ENCODE results near the gene SLC27A1.
"Not testable (repeated sequence)": the region's sequence is repeated elsewhere in the genome, so short reads cannot be mapped to it uniquely, and the experiment has no call there.

SLC27A1 gene

GRCh38 chr19:17457616-17458015 is 12.7 kb upstream of the SLC27A1 start:
- no peak for DNase-seq

- DNase-seq = no peak
These were observed 11.4 kb upstream of the SLC27A1 start for GRCh38 chr19:17458970-17459369.

DNA sequence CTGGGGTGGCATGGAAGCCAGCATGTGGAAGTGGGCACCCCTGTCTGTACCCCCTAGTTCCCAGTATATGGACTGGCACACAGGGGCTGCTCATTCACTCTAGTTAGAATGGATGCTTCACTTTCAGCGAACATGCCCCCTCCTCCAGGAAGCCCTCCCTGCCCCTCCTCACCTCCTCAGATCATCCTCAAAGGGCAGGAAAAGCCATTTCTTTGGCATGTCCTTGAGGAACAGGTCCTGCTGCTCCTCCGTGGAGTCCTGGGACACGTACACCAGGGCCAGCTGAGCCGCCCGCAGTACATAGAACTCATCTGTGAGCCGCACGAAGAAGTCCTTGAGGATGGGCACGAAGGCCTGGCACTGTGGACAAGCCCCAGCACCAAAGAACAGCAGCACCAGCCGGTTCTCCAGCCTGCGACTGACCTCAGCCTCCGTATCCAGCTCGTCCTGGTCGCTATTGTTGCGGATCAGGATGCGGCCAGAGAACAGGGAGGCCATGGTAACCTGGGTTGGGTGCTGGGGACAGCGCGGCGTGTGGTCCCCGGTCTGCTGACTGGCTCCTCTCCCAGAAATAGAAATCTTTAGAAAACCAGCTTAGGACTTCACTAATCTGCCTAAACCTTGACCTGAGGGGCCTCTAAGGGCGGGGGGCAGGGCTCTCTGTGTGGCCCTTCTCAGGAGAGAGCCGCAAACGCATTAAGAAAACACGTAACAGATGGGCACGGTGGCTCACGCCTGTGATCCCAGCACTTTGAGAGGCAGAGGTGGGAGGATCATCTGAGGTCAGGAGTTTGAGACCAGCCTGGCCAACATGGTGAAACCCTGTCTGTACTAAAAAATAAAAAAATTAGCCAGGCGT is 9.7 kb upstream of the SLC27A1 start, which contains the start of gene NXNL1:
Gene NXNL1 (minus strand): TSS at position 555 of the 859 bp plus-strand sequence. CDS start 57 bp downstream, at position 498.
- DNase-seq = no peak

DNA sequence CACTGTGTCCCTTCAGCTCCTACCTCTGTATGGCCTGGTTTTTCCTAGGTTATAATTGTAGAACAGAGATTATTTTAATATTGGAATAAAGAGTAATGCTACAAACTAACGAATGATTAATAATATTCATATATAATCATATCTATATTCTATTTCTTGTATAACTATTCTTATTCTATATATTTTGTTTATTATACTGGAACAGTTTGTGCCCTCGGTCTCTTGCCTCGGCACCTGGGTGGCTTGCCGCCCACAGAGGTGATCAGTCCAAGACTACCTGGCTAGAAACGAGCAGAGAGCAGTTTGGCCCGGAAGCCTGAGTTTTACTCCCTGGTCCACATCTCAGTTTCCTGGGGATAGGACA is 3.9 kb upstream of the SLC27A1 start:
- no peak for DNase-seq

DNA sequence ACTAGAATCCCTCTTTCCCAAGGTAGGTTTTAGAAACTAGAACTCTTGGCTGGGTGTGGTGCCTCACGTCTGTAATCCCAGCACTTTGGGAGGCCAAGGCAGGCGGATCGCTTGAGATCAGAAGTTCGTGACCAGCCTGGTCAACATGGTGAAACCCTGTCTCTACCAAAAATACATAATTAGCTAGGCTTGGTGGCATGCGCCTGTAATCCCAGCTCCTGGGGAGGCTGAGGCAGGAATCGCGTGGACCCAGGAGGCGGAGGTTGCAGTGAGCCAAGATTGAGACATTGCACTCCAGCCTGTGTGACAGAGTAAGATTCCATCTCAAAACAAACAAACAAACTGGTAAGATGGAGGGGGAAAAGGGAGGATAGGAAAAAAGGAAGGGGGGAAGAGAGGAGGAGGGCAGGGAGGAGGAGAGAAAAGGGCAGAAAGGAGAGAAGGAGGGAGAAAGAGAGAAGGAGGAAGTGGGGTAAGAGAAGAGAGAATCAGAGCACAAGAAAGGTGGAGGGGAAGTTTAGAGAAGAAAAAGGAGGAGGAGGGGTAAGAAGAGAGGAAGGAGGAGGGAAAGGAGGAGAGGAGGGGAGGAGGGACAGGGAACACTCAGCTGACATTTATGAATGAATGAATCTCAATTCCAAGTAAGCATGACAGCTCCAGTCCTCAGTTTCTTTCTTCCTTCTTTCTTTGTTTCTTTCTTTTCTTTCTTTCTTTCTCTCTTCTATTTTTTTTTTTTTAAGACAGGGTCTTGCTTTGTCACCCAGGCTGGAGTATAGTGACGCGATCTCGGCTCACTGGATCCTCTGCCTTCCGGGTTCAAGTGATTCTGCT is 2.6 kb upstream of the SLC27A1 start:
- DNase-seq = no peak

DNA sequence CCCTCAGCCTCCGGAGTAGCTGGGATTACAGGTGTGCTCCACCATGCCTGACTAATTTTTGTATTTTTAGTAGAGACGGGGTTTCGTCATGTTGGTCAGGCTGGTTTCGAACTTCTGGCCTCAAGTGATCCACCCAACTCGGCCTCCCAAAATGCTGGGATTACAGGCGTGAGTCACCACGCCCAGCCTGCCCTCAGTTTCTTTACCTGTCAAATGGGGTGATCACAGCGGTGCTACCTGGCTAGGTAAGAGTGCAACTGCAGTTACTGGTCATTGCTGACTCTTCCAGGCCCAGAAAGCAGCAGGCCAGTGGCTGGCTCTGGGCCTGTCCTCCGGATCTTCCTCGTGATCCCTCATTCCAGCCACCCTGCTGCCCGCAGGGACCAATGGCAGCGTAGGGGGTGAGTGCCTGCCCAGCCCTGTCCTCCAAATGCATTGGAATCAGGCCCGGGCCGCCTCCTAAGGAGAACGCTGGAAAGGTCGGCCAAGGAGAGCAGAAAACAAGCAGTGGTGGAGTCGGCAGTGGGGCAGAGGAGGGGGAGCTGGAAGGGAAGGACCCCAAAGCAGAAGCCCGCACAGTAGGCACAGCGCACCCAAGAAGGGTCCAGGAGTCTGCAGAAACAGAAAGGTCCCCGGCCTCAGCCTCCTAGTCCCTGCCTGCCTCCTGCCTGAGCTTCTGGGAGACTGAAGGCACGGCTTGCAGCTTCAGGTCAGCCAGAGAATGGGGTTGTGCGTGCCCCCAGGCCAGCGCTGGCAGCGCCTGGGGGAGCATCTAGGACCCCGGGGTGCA is 1.8 kb upstream of the SLC27A1 start:
- no peak for DNase-seq

- no peak for DNase-seq
These were observed 1.2 kb upstream of the SLC27A1 start for GRCh38 chr19:17469092-17469480.

DNA sequence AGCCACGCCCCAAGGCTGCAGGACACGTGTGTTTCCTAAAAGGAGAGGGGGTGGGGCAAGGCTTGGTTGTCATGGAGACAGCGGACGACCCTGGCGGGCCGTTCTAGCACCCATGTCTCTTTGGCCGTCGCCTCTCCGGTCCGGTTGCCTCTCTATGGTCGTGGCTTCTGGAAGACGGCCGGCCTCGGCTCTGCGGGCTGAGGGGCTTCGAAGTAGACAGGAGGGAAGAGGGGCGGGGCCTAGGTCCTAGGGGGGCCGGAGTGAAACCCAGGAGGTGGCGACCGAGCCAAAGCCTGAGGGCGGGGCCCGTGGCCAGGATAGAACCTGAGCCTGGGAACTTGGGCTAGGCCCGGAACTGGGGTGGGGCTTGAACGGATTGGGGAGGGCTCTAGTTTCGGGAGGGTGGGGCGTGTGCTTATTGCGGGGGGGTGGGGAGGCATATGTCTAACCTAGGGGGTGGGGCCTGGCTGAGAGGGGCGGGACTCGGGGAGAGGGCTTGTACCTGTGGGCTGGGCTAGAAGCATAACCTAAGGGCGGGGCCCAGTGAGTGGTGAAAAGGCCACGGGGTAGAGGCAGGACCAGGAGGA is 750 bp upstream of the SLC27A1 start:
- peak; percentile 91 for DNase-seq

GRCh38 chr19:17471410-17472125 is 1.2 kb downstream of the SLC27A1 start:
- DNase-seq = no peak

DNA sequence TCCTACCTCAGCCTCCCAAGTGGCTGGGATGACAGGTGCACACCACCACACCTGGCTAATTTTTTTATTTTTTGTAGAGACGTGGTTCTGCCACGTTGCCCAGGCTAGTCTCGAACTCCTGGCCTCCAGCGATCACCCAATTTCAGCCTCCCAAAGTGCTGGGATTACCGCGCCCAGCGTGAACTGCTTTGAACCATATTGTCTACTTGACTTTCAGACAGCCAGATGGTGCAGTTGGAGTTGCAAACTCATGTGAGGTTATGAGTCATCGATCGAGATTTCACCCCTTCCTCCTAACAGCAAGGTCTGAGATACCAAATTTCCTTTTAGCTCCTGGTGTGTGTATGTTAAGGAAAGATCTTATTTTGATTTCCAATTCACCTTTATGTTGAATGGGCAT is 2.7 kb downstream of the SLC27A1 start:
- no peak for DNase-seq

DNA sequence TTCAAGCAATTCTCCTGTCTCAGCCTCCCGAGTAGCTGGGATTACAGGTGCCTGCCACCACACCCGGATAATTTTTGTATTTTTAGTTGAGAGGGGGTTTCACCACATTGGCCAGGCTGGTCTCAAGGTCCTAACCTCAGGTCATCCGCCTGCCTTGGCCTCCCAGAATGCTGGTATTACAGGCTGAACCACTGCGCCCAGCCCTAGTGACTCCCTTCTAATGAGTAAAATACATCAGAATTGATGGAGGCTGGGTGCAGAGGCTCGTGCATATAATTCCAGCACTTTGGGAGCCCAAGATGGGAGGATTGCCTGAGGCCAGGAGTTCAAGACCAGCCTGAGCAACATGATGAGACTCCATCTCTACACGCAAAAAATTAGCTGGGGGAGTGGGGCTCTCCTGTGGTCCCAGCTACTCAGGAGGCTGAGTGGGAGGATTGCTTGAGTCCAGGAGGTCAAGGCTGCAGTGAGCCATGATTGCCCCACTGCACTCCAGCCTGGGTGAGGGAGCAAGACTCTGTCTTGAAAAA is 4.8 kb downstream of the SLC27A1 start:
- not testable (repeated sequence) for DNase-seq

DNA sequence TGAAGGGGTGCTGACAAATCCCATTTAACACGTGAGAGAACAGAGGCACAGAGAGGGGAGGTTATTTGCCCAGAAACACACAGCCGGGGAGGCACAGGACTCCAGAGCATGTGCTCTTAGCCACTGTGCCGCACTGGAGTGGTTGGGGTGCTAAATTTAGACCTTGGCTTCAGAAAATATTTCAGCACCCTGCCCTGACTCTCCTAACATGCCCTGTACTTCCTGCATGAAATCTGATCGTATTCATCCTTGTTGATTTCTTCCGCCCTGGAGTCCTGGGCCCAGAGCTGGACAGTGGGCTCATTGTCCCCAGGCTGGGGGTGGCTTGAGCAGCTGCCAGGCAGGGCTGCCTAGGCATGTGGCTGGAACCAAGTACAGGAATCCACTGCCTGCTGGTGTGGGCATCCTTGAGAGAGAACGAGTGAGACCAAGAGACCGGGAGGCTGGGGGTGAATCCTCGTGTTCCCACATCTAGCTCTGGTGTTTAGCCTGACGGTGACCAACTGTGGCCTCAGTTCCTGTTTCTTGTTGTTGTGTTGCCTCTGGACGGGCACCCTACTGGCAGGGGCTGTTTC is 5.3 kb downstream of the SLC27A1 start:
- no peak for DNase-seq

DNA sequence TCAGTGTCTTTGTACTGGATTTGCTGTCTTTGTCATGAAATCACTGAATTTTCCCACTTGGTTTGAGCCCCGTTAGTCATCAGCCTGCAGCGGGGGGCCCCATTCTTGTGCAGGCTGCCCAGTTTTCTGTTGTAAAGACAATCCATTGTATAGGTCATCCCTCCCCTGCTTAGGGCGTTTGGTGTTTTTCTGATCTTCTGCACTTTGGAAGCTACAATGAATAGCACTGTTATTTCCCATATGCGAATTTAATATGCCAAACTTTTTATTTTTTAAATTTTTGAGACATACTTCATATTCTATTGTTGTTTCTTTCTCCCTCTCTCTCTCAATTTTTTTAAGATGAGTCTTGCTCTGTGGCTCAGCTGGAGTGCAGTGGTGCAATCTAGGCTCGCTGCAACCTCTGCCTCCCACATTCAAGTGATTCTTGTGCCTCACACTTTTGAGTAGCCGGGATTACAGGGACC is 9.0 kb downstream of the SLC27A1 start:
- no peak for DNase-seq

DNA sequence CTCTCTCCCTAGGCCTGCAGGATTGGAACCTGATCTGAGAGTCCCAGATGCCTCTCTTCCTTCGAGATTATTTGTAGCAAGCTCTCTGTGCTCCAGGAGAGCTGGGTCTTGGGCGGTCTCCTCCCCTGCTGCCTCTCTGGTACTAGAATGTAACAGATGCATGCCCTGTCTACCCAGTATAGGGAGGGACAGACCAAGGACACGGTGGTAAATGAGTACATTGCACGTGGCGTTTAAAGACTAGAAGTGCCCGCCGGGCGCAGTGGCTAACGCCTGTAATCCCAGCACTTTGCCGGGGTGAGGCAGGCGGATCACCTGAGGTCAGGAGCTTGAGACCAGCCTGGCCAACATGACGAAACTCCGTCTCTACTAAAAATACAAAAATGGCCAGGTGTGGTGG is 11.7 kb downstream of the SLC27A1 start:
- DNase-seq = no peak

DNA sequence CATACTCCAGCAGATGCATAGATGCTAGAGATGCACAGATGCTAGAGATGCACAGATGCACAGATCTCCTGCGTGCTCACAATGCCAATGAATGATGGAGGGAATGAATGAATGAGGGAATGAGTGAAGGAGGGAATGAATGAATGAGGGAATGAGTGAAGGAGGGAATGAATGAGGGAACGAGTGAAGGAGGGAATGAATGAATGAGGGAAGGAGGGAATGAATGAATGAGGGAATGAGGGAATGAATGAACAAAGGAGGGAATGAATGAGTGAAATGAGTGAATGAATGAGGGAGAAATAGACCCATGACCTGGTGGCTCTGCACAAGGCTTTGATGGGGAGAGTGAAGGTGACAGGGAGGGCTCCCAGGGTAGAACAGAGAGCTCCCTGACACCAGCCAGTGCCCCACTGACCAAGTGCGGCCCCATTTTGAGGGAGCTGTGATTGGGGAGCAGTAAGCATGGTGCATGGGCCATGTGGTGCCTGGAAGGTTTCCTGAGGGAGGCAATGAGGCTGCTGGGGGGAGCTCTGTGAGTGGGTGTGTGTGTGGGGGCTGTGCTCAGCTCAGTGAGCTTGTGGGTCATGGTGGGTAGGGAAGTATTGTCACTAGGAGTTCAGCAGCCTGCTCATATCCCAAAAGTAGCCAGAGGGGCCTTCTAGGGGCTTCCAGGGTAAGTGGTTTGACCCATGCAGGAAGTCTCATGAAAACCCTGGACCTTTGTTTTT is 12.7 kb downstream of the SLC27A1 start:
- no peak for DNase-seq

GRCh38 chr19:17483605-17484002 is 13.3 kb downstream of the SLC27A1 start:
- DNase-seq = no peak

DNA sequence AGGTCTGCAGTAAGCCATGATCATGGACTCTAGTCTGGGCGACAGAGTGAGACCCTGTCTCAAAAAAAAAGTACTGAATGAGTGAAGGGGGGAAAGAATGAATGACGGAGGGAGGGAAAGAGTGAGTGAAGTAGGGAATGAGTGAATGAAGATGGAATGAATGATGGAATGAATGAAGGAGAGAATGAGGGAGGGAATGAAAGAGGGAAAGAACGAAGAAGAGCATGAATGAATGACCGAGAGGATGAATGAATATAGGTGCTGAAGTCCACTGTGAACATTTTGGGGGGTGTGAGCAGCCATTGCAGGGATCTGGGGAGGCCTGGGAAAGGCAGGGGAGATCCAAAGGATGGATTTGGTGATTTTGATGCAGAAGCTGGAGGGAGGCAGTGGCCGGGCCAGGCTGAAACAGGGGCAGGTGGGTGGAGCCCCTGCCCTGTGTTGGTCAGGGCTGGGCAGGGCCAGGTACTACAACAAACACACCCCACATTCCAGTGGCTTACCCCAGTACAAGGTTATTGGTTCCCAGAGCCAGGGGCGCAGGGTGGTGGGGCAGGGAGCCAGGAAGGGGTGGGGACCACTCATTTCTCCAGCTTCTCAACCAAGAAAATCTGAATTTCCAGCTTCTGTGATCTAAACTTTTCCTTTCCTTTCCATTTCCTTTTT is 14.3 kb downstream of the SLC27A1 start:
- no peak for DNase-seq

DNA sequence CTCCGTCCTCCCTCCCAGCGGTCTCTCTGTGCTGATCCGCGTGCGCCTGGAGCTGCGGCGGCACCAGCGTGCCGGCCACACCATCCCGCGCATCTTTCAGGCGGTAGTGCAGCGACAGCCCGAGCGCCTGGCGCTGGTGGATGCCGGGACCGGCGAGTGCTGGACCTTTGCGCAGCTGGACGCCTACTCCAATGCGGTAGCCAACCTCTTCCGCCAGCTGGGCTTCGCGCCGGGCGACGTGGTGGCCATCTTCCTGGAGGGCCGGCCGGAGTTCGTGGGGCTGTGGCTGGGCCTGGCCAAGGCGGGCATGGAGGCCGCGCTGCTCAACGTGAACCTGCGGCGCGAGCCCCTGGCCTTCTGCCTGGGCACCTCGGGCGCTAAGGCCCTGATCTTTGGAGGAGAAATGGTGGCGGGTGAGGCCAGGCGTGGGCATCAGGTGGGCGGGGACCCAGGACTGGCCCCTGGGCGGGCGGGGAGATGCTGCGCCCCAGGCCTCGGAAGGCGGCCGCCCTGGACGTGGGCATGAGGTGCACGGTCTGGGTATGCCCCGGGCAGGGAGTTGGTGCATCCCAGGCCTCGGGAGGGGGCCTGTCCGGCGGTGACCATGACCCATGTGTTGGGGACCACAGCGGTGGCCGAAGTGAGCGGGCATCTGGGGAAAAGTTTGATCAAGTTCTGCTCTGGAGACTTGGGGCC is 16.4 kb downstream of the SLC27A1 start:
- no peak for DNase-seq

Measured in activated naive CD4-positive, alpha-beta T cell treated with anti-CD3 and anti-CD28 coated beads, Interleukin-2, amount 50 U/mL, for 16 hours (primary cell).